Adrenal gland (tissue), 5 donors: ENCODE results near the gene PHLDB3.

ENCODE experiments used
- POLR2A ChIP-seq, 2 donors: fragments of 450-650 bp; IDR thresholded peaks; one replicate each; pipeline ENCODE4 v1.6.1; 2017; ENCODE audit warnings: antibody characterized with exemption in 2 of 2, mild to moderate bottlenecking in 2 of 2, moderate library complexity in 1 of 2
- TF ChIP-seq, protein P1 (sequence below), 6 experiments: fragments of 450-650 bp in 4 of 6; fragments of 200-600 bp in 2 of 6; sonication (generic) in 1 of 6; IDR thresholded peaks; 1 replicate in 5 of 6; 2 replicates in 1 of 6; pipeline versions ENCODE4 v1.5.1 to v1.8.0; 2016 to 2021; ENCODE audit warnings: antibody characterized with exemption in 6 of 6, mild to moderate bottlenecking in 2 of 6, moderate library complexity in 1 of 6
- donor health status: DM: no; HTN: no; CAD: no.

DNA sequence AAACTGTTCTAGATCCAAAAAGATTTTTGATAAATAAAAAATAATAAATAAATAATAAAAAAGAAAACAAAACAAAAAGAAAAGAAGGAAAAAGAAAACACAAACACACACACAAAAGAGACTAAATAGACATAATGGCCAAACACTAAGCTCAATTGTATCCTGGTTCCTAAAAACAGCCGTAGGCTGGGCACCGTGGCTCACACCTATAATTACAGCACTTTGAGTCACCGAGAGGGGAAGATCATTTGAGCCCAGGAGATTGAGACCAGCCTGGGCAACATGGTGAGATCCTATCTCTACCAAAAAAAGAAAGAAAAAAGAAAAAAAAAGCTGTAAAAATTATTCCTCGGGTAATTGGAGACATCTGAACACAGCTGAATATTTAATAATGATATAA lies 13.5 kb upstream of the PHLDB3 start:
- TF ChIP-seq, protein P1, sequence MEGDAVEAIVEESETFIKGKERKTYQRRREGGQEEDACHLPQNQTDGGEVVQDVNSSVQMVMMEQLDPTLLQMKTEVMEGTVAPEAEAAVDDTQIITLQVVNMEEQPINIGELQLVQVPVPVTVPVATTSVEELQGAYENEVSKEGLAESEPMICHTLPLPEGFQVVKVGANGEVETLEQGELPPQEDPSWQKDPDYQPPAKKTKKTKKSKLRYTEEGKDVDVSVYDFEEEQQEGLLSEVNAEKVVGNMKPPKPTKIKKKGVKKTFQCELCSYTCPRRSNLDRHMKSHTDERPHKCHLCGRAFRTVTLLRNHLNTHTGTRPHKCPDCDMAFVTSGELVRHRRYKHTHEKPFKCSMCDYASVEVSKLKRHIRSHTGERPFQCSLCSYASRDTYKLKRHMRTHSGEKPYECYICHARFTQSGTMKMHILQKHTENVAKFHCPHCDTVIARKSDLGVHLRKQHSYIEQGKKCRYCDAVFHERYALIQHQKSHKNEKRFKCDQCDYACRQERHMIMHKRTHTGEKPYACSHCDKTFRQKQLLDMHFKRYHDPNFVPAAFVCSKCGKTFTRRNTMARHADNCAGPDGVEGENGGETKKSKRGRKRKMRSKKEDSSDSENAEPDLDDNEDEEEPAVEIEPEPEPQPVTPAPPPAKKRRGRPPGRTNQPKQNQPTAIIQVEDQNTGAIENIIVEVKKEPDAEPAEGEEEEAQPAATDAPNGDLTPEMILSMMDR (IDR thresholded peaks at IDR 0.05), result no peak
- no peak for TF ChIP-seq POLR2A (IDR thresholded peaks at IDR 0.05)
